Stimulated activated CD4-positive, alpha-beta T cell treated with anti-CD3 and anti-CD28 coated beads, Interleukin-4, amount 100 ng/mL, for 24 hours (primary cell): Measurements from ENCODE around the gene CNTNAP2.

Experiments used
- DNase-seq: peaks from one replicate; pipeline ENCODE4 v3.0.0-alpha.2; 2020

The CNTNAP2 gene

DNA sequence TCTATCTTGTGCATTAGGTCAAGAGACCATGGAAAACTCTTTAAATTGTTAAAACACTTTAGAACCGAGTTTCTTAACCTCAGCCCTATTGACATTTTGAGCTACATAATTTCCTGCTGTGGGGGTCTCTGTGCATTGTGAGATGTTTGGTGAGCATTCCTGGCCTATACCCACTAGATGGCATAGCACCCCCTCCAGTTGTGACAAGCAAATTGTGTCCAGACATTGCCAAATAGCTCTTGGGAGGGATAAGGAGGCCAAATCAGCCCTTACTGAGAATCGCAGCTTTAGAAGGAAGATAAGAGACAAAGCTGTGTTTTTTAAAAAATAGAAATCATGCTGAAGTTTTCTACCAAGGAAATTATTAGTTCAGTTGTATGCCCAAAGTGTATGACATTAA lies 1315.5 kb downstream of the CNTNAP2 start:
- DNase-seq: no peak

DNA sequence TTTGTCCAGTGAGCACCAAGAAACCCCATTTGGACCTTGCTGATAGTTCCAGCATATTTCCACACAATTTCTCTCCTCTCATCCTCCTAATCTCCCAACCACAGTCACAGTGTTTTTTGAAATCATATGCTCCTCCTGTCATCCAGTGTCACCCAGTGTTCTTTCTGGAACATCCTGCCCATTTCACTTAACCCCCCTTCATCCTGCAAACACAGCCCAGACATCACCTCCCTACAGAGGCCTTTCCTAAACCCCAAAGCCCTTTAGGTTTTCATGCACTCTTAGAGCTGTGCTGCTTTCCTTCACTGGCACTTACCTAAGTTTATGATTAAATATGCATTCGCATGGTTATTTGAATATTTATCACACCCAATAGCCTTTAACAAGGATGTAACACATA lies 1316.0 kb downstream of the CNTNAP2 start:
- DNase-seq: no peak

- no peak for DNase-seq
These were observed 1320.1 kb downstream of the CNTNAP2 start for GRCh38 chr7:147436718-147437117.

- DNase-seq: no peak
These were observed 1321.6 kb downstream of the CNTNAP2 start for GRCh38 chr7:147438216-147438615.

- DNase-seq: no peak
These were observed 1327.3 kb downstream of the CNTNAP2 start for GRCh38 chr7:147443942-147444341.

DNA sequence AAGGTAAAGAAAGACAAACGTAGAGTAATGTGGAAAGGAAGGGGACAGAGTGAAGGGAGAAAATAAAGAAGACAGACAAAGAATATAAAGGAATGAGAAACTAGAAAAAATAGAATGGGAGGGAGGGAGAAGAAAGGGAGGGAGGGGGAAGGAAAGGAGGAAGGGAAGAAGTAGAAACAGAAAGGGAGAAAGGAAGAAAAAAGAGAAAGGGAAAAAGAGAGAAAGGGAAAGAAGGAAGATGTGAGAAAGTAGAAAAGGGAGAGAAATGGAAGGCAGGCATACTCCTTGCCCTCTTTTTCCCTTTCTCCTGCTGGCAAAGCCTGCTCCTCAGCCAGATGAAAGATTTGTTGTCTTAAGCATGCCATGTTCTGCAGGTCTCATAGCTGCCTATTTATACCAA lies 1336.2 kb downstream of the CNTNAP2 start:
- DNase-seq: no peak

GRCh38 chr7:147465223-147465622 lies 1348.6 kb downstream of the CNTNAP2 start:
- DNase-seq: no peak

GRCh38 chr7:147472556-147472955 lies 1356.0 kb downstream of the CNTNAP2 start:
- no peak for DNase-seq

DNA sequence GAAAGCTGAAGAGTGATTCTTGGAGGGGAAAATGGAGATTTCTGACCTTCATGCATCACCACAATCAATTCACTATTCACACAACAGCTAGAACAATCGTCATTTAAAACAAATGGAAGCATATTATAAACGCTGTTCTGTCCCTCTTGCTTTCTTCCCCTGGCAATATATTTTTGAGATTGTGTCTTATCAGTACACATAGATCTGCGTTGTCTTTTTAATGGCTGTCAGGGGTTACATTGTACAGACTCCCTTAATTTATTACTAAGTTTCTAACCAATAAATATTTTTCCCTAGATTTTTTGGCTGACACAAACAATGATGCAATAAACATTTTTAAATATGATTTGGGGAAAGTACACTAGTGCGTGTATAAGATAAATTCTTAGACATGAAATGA lies 1358.3 kb downstream of the CNTNAP2 start:
- no peak for DNase-seq

GRCh38 chr7:147477526-147477925 lies 1360.9 kb downstream of the CNTNAP2 start:
- DNase-seq: no peak

GRCh38 chr7:147478796-147479195 lies 1362.2 kb downstream of the CNTNAP2 start:
- no peak for DNase-seq

DNA sequence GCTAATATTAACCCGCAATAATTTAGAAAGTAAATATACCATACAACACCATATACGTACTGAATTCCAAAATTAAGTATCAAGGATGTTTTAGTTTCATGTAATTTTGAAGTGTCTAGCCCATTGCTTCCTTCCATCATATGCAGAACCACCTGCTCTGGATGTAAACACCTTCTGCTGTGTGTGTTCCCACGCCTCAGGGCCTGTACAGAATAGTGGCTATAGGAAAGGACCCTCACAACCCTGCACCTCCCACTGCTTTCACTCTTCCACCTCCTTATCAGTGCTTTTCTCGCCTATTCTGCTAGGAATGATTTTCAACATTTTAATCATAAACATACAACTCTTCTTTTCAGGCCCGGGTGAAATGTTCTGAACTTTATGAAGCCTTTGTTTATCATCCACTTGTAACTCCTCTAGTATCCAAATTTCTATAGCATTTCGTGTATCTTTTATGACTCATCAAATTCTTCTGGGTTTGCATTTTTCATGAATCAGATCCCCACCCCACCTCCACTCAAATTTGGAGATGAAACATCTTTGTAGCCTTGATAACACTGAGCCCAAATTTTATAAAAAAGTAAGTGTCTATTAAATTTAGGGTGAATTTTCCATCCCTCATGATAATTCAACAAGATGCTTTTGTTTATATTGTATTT lies 1367.2 kb downstream of the CNTNAP2 start:
- DNase-seq: no peak

DNA sequence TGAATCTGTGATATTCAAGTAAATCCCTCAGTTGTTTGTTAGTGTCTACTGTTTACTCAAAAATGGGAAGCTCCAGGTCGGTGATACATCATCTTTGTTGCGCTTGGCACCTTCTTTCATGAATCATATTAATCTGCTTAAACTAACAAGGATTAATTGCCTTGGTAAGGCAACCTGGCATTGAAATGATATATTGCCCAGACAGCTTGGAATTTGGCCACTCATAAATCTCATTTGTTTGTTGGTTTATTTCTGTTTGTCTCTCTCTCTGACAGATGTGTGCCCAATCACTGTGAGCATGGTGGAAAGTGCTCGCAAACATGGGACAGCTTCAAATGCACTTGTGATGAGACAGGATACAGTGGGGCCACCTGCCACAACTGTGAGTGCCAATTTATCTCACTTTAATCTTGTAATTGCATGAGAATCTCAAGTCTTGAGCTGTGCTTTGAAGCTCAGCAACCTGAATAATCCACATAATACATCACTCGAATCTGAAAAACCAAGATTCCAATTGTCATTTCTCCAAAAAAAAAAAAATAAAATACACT lies 1369.1 kb downstream of the CNTNAP2 start:
- no peak for DNase-seq

DNA sequence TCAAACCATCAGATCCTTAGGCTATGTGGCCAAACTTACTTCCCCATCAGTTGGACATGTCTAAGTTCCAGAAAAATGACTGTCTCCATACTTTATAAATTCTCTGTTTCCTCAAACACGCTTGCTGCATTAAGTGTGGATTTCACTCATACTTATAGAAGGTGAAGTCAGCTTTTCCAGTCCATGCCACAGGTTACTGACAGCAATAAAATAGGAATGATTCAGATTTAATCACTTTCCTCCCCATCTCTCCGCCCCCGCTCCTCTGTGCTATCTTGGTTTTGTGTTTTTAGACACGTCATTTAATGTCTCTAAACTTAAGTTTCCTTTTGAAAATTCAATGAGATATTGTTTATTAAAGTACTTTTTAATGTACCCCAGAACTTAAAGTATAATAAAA lies 1376.0 kb downstream of the CNTNAP2 start:
- DNase-seq: no peak

DNA sequence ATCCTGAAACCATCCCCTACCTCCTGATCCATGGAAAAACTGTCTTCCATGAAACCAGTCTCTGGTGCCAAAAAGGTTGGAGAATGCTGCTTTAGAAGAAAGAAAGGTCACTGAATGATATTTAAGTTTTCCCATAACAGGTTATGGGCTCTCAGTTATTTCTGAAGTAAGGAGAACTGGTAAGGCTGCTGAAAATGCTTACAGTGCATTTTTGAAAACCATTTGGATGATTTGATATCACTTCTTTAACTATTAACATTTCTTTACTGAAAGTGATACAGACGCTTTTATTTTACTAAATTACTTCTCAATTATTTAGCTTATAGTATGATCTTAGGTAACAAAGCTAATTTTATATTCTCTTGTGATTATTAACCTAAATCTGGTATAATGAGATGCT lies 1379.6 kb downstream of the CNTNAP2 start:
- no peak for DNase-seq

- no peak for DNase-seq
These were observed 1380.6 kb downstream of the CNTNAP2 start for GRCh38 chr7:147497246-147497645.

DNA sequence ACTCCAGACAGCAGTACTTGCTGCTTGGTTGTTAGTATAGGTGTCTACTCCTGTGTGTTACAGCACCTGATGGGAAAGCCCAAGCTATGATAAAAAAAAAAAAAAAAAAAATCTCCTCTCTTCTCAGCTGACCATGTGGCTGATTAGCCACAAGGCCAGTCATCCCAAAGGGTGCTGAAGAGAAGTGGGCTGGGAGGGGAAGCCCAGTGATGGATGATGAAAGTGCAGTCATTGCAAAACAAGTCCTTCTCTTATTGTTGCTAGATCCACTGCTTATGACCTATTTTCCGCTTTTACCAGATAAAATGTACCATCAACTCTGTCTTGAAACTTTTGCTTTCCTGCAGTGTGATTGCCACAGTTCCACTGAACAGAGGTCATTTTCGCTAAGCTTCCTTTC lies 1381.5 kb downstream of the CNTNAP2 start:
- DNase-seq: no peak

DNA sequence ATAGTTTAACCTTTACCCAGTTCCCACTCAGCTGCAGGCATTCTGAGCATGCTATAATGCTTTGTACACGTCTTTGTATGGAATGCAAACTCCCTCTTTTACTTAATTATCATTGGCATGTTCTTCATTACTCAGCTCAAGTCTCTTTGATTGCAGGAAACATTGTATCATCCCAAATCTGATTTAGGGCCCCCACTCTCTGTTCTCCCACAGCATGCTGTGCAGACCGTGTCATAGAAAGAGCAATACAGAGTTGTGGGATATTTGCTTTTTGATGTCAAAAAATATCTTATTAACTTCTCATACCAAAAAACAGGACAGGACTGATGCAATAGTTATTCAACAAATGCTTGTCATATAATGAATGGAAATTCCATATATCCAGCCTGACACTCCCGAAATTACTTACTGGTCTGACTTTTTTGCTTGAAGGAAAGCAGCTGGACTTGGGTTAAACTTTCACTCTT lies 1392.5 kb downstream of the CNTNAP2 start:
- DNase-seq: no peak

- no peak for DNase-seq
These were observed 1393.1 kb downstream of the CNTNAP2 start for GRCh38 chr7:147509541-147510200.

DNA sequence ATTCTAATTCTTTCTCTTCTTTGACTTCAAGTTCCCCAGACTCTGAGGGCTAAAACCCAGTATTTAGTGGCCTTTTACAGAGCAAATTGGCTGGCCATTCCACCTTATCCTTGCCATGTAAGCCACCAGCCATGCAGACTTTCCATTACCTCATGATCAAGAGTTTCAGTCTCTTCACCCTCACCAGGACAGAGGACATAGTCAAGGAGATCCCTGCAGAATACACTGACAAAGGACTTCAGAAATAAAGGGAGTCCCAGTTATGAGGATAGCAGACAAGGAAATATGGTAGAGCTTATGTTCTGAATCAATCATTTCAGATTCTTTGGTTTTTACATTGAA lies 1393.6 kb downstream of the CNTNAP2 start:
- DNase-seq: no peak

- no peak for DNase-seq
These were observed 1394.3 kb downstream of the CNTNAP2 start for GRCh38 chr7:147510923-147511322.

- no peak for DNase-seq
These were observed 1396.8 kb downstream of the CNTNAP2 start for GRCh38 chr7:147513451-147513850.

GRCh38 chr7:147516391-147516790 lies 1399.8 kb downstream of the CNTNAP2 start:
- no peak for DNase-seq

- no peak for DNase-seq
These were observed 1402.5 kb downstream of the CNTNAP2 start for GRCh38 chr7:147519062-147519461.

DNA sequence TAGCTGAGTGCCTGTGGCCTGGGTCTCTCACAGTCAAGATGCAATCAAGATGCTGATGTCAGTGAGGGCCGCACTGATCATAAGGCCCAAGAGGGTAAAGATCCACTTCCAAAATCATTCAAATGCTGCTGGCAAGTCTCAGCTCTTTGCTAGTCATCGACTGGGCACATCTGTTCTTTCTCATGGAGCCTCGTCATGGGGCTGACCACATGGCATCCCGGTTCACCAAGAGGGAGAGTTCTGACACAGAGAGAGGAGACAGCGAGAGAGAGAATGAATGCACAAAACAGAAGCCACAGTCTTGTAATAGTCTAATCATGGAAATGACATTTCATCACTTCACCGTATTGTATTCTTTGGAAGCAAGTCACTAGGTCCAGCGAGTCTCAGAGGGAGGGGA lies 1406.5 kb downstream of the CNTNAP2 start:
- DNase-seq: no peak
